ENCODE measurements around the gene ZFAND3.

DNA sequence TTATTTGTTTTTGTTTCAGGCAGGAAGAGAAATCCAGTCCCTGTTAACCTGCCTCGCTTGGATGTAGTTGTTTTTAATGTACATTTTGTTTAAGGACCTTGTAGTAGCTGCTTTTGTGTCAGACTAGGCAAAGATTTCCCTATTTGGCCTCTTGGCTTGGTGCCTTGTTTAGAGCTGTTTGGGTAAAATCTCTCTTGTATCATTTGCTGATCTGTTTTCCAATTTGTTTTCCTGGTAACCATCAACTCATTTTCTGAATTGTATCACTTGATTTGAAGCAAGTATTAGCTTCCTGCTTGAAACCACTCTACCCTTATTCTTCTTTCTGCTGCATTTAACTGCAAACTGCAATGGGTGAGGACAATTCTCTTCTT is 160.7 kb downstream of the ZFAND3 start:
- TF ChIP-seq, protein P1, sequence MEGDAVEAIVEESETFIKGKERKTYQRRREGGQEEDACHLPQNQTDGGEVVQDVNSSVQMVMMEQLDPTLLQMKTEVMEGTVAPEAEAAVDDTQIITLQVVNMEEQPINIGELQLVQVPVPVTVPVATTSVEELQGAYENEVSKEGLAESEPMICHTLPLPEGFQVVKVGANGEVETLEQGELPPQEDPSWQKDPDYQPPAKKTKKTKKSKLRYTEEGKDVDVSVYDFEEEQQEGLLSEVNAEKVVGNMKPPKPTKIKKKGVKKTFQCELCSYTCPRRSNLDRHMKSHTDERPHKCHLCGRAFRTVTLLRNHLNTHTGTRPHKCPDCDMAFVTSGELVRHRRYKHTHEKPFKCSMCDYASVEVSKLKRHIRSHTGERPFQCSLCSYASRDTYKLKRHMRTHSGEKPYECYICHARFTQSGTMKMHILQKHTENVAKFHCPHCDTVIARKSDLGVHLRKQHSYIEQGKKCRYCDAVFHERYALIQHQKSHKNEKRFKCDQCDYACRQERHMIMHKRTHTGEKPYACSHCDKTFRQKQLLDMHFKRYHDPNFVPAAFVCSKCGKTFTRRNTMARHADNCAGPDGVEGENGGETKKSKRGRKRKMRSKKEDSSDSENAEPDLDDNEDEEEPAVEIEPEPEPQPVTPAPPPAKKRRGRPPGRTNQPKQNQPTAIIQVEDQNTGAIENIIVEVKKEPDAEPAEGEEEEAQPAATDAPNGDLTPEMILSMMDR (IDR thresholded peaks at IDR 0.05; ENCODE audit: insufficient read depth, low read depth, low read length), result no peak
- TF ChIP-seq EZH2 (IDR thresholded peaks at IDR 0.05; ENCODE audit: insufficient read depth, low read length), result no peak

Data from astrocyte (in vitro differentiated cells and primary cell).